H1 (cell line): ENCODE data around the gene SLC16A9. TPM values are rescaled to one million over a fixed set of nuclear protein-coding genes. Genes with fewer than 3 reads are reported as not detected.

Source experiments
- BACH1 ChIP-seq: IDR thresholded peaks from 2 replicates; pipeline ENCODE4 v1.6.1; 2012; ENCODE audit warnings: low read length, improper control_type of control experiment
- HDAC2 ChIP-seq, 2 experiments: fragments of 300-600 bp in 1 of 2; sonication (generic) in 1 of 2; IDR thresholded peaks; 2 replicates each; pipeline ENCODE4 v1.6.1; 2011 to 2012; ENCODE audit warnings: low read depth in 2 of 2, low read length in 2 of 2, mild to moderate bottlenecking in 2 of 2, moderate library complexity in 2 of 2, borderline replicate concordance in 1 of 2, inconsistent platforms in 1 of 2
- polyA plus RNA-seq, 7 experiments: library from polyadenylated mRNA; depleted of rRNA in 3 of 7; stranded (reverse) in 5 of 7; unstranded in 2 of 7; fragments of >200 nt in 5 of 7; fragments of 200-250 nt in 2 of 7; gene quantifications; 1 replicate in 5 of 7; 2 replicates in 1 of 7; 4 replicates in 1 of 7; pipeline versions ENCODE4 v1.2.1 to v1.2.3, GENCODE V29; 2011 to 2013; ENCODE audit warnings: missing spikeins in 2 of 7, mixed read lengths in 2 of 7
- total RNA-seq: library from RNA; stranded (reverse); fragmentation: NEBNext Ultra II Directional; extraction: Animal tissue kit (Norgen Biotek cat#: 25700); gene quantifications from 2 replicates; pipeline ENCODE4 v1.2.1, GENCODE V29; 2021

Gene SLC16A9
- total and polyA plus RNA-seq, 2 of the 8 experiments (the other 6 are each of a cell fraction or from before 2014, with no cell fraction given) = 11.2 to 20.5 TPM

DNA sequence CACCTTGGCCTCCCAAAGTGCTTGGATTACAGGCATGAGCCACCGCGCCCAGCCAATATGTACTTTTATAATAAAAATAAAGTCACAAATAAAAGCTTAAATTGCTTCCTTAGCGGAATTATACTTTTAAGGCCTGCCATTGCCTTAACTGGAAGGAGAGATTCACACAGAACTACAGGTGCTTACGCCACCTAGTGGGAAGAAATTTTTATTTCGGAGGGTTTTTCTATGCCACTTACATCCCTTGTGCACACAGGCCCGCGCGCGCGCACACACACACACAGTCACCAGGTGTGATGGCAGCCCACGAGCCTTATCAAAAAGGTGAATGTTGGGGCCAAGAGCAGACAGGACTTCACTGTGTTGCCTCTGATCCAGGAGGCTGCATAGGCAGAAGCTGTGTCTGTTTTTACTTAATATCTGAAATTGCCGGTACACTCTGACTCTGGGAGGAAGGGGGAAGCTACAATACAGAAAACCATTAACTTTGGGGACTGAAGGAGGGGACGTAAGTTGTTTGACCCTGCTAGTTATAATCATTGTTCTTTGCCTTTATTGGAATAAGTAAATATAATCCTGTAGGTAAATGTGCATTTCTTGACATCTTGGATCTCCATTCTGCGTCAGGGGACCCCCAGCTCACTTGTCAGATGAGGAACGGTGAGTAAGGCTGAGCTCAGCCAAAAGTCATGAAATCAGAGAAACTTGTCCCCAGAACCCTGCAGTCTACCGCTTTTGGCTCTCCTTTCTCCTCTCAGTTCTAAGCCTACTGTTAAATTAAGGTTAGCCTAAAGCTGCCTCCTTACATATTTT lies 87.1 kb downstream of the SLC16A9 start (continued):
- TF ChIP-seq HDAC2 (IDR thresholded peaks at IDR 0.05; ENCODE audit: borderline replicate concordance in 1 of 2, low read depth in 2 of 2, low read length in 2 of 2) (no peak), BACH1 (no peak)
- TF ChIP-seq, all 59 proteins: peak for 2
